Endodermal cell (in vitro differentiated cells): ENCODE measurements around the gene INTU. TPM values are rescaled to one million over a fixed set of nuclear protein-coding genes. Genes with fewer than 3 reads are reported as not detected.
A peak's percentile ranks its signal among the peaks of the same experiment; 100 is the strongest.

Source experiments
- DNase-seq: peaks from one replicate; pipeline ENCODE4 v3.0.0-alpha.2; 2017
- H3K27ac ChIP-seq: 2 replicates; pipeline ENCODE4 v1.5.1; 2013; ENCODE audit warnings: mild to moderate bottlenecking, low read depth, low read length, moderate library complexity
- H3K27me3 ChIP-seq: 2 replicates; pipeline ENCODE4 v1.6.1; 2013; ENCODE audit warnings: mild to moderate bottlenecking, low read length, moderate library complexity; ENCODE audit not compliant: insufficient read depth, control insufficient read depth, poor library complexity, severe bottlenecking
- H3K36me3 ChIP-seq: 2 replicates; pipeline ENCODE4 v1.7.0; 2013; ENCODE audit warnings: mild to moderate bottlenecking, low read length, moderate library complexity; ENCODE audit not compliant: control insufficient read depth, insufficient read depth
- H3K4me1 ChIP-seq: one replicate; pipeline ENCODE4 v1.7.0; 2013; ENCODE audit warnings: low read length; ENCODE audit not compliant: control insufficient read depth, insufficient read depth
- H3K4me3 ChIP-seq: 2 replicates; pipeline ENCODE4 v1.5.1; 2013; ENCODE audit warnings: mild to moderate bottlenecking, low read length, moderate library complexity
- H3K9ac ChIP-seq: 2 replicates; pipeline ENCODE4 v1.6.1; 2013; ENCODE audit warnings: mild to moderate bottlenecking, low read length, moderate library complexity; ENCODE audit not compliant: poor library complexity, severe bottlenecking; ENCODE audit errors: extremely low read depth
- H3K9me3 ChIP-seq: 2 replicates; pipeline ENCODE4 v1.6.1; 2013; ENCODE audit warnings: mild to moderate bottlenecking, low read length, moderate library complexity; ENCODE audit not compliant: control insufficient read depth
- H3K27ac Mint-ChIP-seq: 2 replicates; pipeline ENCODE4 v1.8.0; 2020; ENCODE audit warnings: mixed read lengths
- H3K27me3 Mint-ChIP-seq: 2 replicates; pipeline ENCODE4 v1.8.0; 2021; ENCODE audit warnings: mild to moderate bottlenecking, mixed read lengths; ENCODE audit not compliant: insufficient read depth
- H3K36me3 Mint-ChIP-seq: 2 replicates; pipeline ENCODE4 v1.8.0; 2020; ENCODE audit warnings: low read depth, mixed read lengths
- H3K4me1 Mint-ChIP-seq: 2 replicates; pipeline ENCODE4 v1.8.0; 2020; ENCODE audit warnings: mixed read lengths
- H3K4me3 Mint-ChIP-seq: 2 replicates; pipeline ENCODE4 v1.8.0; 2020; ENCODE audit warnings: mild to moderate bottlenecking, moderate library complexity, mixed read lengths
- H3K9me3 Mint-ChIP-seq: 2 replicates; pipeline ENCODE4 v1.8.0; 2020; ENCODE audit warnings: mild to moderate bottlenecking, mixed read lengths
- CTCF ChIP-seq: fragments of 200-600 bp; sonication (generic); conservative IDR thresholded peaks from 2 replicates; pipeline ENCODE4 v1.5.0; 2021; ENCODE audit warnings: antibody characterized with exemption, mild to moderate bottlenecking
- WGBS, 2 experiments: methylation state at CpG; one replicate each; pipeline versions ENCODE4 v1.1.5 to v1.1.7; 2013; ENCODE audit warnings: missing lambda C conversion rate in 2 of 2, mixed read lengths in 1 of 2; ENCODE audit not compliant: insufficient coverage in 1 of 2, insufficient read length in 1 of 2; 5-methylcytosine and 5-hydroxymethylcytosine counted together
- total RNA-seq, 2 donors: library from RNA; stranded (reverse); fragmentation: NEBNext Ultra II Directional in 1 of 2; extraction: Animal tissue kit (Norgen Biotek cat#: 25700) in 1 of 2; gene quantifications; 2 replicates in 1 of 2; 3 replicates in 1 of 2; pipeline ENCODE4 v1.2.1, GENCODE V29; 2021

The INTU gene
- total RNA-seq, 2 donors from 2014 or later: 20.5 to 31.3 TPM

- no peaks in the 10 kb centered on the region for H3K4me1 ChIP-seq
- no peaks in the 10 kb centered on the region for H3K9me3 ChIP-seq
- no peaks in the 10 kb centered on the region for H3K27me3 ChIP-seq
- H3K27me3 Mint-ChIP-seq: no peaks in the 10 kb centered on the region
- TF ChIP-seq CTCF: no peak
- no peak overlapping the region for H3K27ac Mint-ChIP-seq
- H3K4me3 Mint-ChIP-seq: no peak overlapping the region
- no peak overlapping the region for H3K4me3 ChIP-seq
- DNase-seq: no peak
- no peak overlapping the region for H3K27ac ChIP-seq
- H3K4me1 Mint-ChIP-seq: no peaks in the 10 kb centered on the region
- H3K36me3 ChIP-seq: no peaks in the 10 kb centered on the region
- H3K9ac ChIP-seq: no peak overlapping the region
- H3K36me3 Mint-ChIP-seq: no peaks in the 10 kb centered on the region
- H3K9me3 Mint-ChIP-seq: peaks cover 2% of the 10 kb centered on the region
Measured at GRCh38 chr4:127598656-127599055, 34.1 kb upstream of the INTU start.

- no peaks in the 10 kb centered on the region for H3K36me3 ChIP-seq
- Mint-ChIP-seq H3K36me3 (no peaks in the 10 kb centered on the region), H3K4me3 (no peak overlapping the region), H3K27me3 (no peaks in the 10 kb centered on the region), H3K4me1 (peaks cover 8% of the 10 kb centered on the region), H3K27ac (no peak overlapping the region), H3K9me3 (no peaks in the 10 kb centered on the region)
- H3K9me3 ChIP-seq: no peaks in the 10 kb centered on the region
- no peak overlapping the region for H3K27ac ChIP-seq
- no peaks in the 10 kb centered on the region for H3K4me1 ChIP-seq
- peak; percentile 51 for TF ChIP-seq CTCF
- no peak overlapping the region for H3K9ac ChIP-seq
- no CpG with 5 or more reads among the region's 1 CpG for WGBS, 2 experiments
- H3K27me3 ChIP-seq: no peaks in the 10 kb centered on the region
- H3K4me3 ChIP-seq: no peak overlapping the region
- DNase-seq: no peak
Measured at GRCh38 chr4:127601029-127601428, 31.7 kb upstream of the INTU start.

GRCh38 chr4:127604949-127605709 is 27.6 kb upstream of the INTU start:
- H3K27me3 Mint-ChIP-seq: no peaks in the 10 kb centered on the region
- 7 to 10% methylated on average over 3 to 5 of the region's 6 CpGs for WGBS, 2 experiments
- no peaks in the 10 kb centered on the region for H3K9me3 Mint-ChIP-seq
- H3K4me1 Mint-ChIP-seq: peaks cover 16% of the 10 kb centered on the region
- peak overlapping the region; percentile 13 for H3K4me3 ChIP-seq
- H3K36me3 Mint-ChIP-seq: no peaks in the 10 kb centered on the region
- H3K4me1 ChIP-seq: no peaks in the 10 kb centered on the region
- no peaks in the 10 kb centered on the region for H3K9me3 ChIP-seq
- no peak overlapping the region for H3K9ac ChIP-seq
- TF ChIP-seq CTCF: peak; percentile 73
- no peaks in the 10 kb centered on the region for H3K36me3 ChIP-seq
- peak overlapping the region; percentile 76 for H3K27ac Mint-ChIP-seq
- DNase-seq: peak; percentile 91
- no peaks in the 10 kb centered on the region for H3K27me3 ChIP-seq
- H3K4me3 Mint-ChIP-seq: no peak overlapping the region
- no peak overlapping the region for H3K27ac ChIP-seq
